ENCODE data around the gene CTSO.
A peak's percentile ranks its signal among the peaks of the same experiment; 100 is the strongest.

Gene CTSO

GRCh38 chr4:155953151-155954117 lies at the start of gene CTSO:
TSS of gene CTSO (minus strand) at chr4:155953866. CDS start at chr4:155953847, 19 bp downstream.
- TF ChIP-seq CTCF (IDR thresholded peaks at IDR 0.05; ENCODE audit: low read depth, low read length): peak; percentile 56
- in situ Hi-C loops (cut with HindIII; ENCODE audit: low sequenced_read_pairs): no loop called here
- H3K4me3 ChIP-seq (ENCODE audit: low read depth, low read length): peak within 1 kb of the TSS; percentile 70
- peak; percentile 91 for DNase-seq (ENCODE audit: low read depth, low spot score)

GRCh38 chr4:156000491-156000890 lies 46.8 kb upstream of the CTSO start:
- TF ChIP-seq CTCF (IDR thresholded peaks at IDR 0.05; ENCODE audit: low read depth, low read length): no peak
- DNase-seq (ENCODE audit: low read depth, low spot score): no peak
- no peak overlapping the region for H3K4me3 ChIP-seq (ENCODE audit: low read depth, low read length)
- in situ Hi-C loops (cut with HindIII; ENCODE audit: low sequenced_read_pairs): no loop called here

GRCh38 chr4:155999725-156000124 lies 46.1 kb upstream of the CTSO start:
- peak; percentile 49 for TF ChIP-seq CTCF (IDR thresholded peaks at IDR 0.05; ENCODE audit: low read depth, low read length)
- DNase-seq (ENCODE audit: low read depth, low spot score): peak; percentile 32
- in situ Hi-C loops (cut with HindIII; ENCODE audit: low sequenced_read_pairs): no loop called here
- no peak overlapping the region for H3K4me3 ChIP-seq (ENCODE audit: low read depth, low read length)

- H3K4me3 ChIP-seq (ENCODE audit: low read depth, low read length): no peak overlapping the region
- no peak for TF ChIP-seq CTCF (IDR thresholded peaks at IDR 0.05; ENCODE audit: low read depth, low read length)
- DNase-seq (ENCODE audit: low read depth, low spot score): no peak
- in situ Hi-C loops (cut with HindIII; ENCODE audit: low sequenced_read_pairs): no loop called here
These were observed 41.4 kb upstream of the CTSO start for GRCh38 chr4:155995069-155995468.

- TF ChIP-seq CTCF (IDR thresholded peaks at IDR 0.05; ENCODE audit: low read depth, low read length): no peak
- H3K4me3 ChIP-seq (ENCODE audit: low read depth, low read length): no peak overlapping the region
- no peak for DNase-seq (ENCODE audit: low read depth, low spot score)
- in situ Hi-C loops (cut with HindIII; ENCODE audit: low sequenced_read_pairs): no loop called here
These were observed 30.6 kb upstream of the CTSO start for GRCh38 chr4:155984106-155984797.

GRCh38 chr4:155982736-155983385 lies 29.2 kb upstream of the CTSO start:
- in situ Hi-C loops (cut with HindIII; ENCODE audit: low sequenced_read_pairs): no loop called here
- TF ChIP-seq CTCF (IDR thresholded peaks at IDR 0.05; ENCODE audit: low read depth, low read length): no peak
- H3K4me3 ChIP-seq (ENCODE audit: low read depth, low read length): no peak overlapping the region
- no peak for DNase-seq (ENCODE audit: low read depth, low spot score)

All from astrocyte of the spinal cord (primary cell).